Right forelimb (tissue), 1 donor: ENCODE measurements around the gene GFI1.
"Not testable (repeated sequence)": the region's sequence is repeated elsewhere in the genome, so short reads cannot be mapped to it uniquely, and the experiment has no call there.

Experiments
- DNase-seq: peaks from one replicate; pipeline ENCODE4 v3.0.0-alpha.2; 2018

Gene GFI1

DNA sequence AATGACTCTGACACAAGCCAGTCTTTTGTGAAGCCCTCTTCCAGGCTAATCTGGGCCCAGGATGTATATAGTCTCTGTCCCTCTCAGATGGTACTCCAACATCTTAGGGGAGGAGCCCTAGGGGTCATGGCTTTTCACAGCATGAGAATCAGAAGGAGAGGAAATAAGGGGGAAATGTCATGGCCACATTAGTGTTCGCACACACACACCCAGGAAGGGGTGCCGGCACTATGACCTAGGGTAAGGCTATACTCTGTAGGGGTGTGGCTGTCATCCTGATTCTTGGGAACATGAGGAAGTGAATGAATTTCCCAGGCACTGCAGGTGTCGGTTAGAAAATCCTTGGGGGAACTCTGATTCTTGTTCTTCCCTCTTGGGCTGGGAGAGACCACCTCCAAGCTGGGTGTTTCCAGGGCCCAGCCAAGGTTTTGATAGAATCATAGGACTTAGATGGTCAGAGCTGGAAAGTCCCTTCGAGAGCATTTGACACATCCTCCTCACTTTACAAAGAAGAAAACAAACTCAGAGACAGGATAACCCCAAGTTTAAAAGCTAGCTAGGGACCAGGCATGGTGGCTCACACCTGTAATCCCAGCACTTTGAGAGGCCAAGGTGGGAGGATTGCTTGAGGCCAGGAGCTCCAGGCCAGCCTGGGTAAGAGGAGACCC is 22.0 kb downstream of the GFI1 start:
- no peak for DNase-seq

DNA sequence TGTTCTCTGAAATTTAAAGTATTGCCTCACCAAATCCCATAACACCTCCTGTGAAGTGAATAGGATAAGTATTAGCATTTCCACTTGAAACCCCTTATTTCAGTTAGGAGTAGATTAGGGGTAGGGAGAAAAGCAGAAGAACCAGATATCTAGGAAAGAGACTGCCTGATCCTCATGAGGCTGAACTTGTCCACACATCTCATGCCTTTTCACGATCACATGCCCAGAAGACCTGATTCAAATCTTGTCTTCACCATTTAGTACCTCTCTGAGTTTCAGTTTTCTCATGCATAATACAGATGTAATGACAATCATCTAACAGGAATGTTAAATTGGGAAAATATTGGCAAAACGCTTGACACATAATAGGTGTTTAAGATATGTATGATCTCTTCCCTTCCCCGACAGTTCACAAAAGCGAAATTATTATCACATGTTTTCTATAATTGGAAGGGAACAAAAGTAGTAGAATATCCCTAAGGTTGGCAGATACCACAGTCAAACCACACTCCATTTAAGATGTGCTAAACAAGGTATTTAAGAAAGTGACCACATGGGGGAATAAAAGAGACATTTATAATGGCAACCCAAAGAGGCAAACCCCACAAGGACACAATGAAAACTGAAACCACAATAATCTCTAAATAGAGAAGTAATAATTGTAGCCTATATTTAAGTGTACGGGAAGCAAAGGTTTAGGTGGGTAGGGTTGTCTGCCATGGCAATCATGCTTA is 25.2 kb downstream of the GFI1 start:
- DNase-seq: no peak

DNA sequence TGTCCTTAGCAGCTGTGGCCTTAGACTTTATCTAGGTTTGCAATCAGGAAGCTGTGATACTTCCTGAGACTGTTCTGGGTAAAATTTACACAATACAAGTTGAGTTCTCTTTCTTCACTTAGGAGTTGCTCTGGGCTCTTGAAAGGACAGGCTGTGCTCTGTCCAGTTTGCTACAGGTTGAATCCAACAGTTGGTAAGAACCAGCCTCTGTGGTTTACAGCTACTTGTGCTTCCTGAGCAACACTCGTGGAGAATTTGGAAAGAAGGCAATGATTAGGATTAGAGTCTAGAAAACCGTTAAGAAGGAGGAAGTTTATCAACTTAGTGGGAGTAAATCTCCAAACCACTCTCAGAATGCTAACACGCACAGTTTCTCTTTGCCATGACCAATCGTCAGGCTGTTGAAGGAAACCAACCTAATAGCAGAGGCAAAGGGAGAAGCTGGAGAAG is 26.8 kb downstream of the GFI1 start:
- DNase-seq: no peak

DNA sequence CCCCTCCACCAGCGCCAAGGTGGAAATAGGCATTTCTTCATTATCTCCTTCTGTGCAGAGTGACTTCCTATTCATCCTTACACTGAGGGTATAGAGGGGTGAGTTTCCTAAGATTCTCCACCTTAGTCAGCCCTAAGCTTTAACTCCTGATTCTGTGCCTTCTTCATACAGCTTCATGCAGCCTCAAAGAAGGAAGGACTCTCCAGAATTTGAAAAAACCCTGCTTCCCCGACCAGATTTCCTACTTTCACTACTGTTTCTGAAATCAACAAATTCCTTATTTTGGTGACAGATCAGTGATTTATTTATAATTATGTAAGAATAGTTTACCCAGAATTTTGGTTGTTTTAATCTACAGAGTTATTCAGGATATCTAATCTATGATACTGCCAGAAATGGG is 28.6 kb downstream of the GFI1 start:
- no peak for DNase-seq

- DNase-seq: no peak
These were observed 38.7 kb downstream of the GFI1 start for GRCh38 chr1:92447976-92448375.

DNA sequence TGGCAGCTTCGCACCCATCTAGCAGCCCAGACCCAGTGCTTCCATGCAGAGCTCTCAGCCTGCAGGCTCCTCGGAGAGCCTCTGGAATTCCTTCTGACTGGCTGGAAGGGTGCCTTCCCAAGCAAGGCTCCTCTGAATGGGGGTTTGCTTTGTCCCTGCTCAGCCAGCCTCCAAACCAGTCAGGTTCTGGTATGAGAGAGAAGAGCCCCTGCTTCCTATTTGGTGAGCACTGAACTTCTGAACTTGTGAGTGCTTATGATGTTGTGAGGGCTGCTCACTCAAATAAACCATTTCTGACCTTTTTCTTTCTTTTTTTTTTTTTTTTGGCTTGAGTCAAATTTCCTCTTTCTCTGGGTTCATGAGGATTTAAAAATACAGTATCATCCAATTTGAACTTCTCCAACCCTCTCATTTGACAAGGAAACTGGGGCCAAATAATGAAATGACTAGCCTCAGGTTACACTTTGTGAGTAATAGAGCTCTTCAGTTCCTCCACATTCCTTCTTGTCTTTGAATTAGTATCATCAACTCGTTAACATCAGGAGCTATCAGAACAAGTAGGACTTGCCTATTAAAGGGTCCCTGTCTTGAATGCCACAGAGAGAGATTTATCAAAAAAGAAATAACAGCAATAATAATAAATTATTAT is 39.6 kb downstream of the GFI1 start:
- DNase-seq: no peak

DNA sequence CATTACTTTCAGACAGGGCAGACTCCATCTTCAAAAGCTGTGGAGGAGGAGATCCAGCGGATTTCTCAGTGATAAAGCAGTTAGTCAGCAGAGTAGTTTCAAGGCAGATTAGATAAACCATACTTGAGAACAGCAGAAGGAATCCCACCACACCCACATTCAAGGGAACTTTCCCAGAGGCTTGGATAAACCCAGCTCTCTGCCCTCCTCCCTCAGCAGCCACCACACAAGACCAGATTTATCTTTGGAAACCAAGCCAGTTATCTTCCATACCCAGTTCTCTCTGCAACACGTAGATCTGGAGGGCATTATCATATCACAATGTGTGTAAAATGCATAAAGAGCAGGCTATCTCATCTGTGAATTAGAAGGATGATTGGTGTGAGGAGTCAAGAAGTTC is 40.2 kb downstream of the GFI1 start:
- DNase-seq: no peak

DNA sequence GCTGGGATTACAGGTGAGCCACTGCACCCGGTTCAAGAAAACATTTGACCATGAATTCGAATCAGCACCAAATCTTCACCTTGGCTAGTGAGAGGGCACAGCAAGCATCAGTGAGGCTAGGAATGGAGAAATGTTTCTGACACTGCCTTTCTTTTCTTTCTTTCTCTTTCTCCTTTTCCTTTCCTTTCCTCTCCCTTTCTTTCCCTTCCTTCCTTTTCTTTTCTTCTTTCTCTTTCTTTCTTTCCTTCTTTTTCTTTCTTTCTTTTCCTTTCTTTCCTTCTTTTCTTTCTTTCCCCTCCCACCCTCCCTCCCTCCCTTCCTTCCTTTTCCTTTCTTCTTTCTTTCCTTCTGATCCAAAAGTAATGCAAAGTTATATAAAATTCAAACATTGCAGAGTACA is 40.9 kb downstream of the GFI1 start:
- no peak for DNase-seq

DNA sequence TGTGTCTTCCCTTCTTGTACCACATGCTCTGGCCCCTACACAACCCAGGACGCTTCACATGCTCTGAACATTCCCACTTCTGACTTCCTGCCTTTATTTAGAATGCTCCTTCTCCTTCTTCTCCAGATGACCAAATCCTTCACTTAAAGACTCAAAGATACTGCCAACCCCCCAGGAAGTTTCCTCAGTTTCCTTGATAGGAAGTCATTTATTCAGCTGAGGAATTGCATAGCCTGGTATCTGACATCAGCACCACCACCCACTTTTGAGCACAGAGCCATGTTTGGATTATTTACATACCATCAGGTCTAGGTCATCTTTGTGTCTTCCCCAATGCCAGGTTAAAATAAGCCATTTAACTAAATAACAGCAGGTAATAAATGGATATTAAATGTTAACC is 42.4 kb downstream of the GFI1 start:
- DNase-seq: no peak

- DNase-seq: no peak
These were observed 42.8 kb downstream of the GFI1 start for GRCh38 chr1:92443893-92444292.

DNA sequence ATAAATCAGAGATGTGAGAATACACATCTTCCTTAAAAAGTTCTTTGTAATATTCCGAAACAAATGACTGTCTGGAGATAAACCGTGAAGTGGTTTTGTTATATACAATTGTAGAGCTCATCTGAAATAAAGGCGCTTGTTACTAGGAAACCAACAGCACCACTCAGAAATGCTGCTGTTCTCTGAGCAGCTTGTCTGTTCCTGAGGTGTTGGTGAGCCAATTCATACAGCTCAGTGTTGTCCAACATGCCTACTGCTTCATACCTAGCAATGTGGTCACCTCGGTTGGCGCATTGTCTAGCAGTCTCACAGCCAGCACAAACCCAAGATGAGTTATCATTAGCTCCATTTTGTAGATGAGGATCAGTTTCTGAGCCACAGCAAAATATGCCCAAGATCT is 44.4 kb downstream of the GFI1 start:
- no peak for DNase-seq

DNA sequence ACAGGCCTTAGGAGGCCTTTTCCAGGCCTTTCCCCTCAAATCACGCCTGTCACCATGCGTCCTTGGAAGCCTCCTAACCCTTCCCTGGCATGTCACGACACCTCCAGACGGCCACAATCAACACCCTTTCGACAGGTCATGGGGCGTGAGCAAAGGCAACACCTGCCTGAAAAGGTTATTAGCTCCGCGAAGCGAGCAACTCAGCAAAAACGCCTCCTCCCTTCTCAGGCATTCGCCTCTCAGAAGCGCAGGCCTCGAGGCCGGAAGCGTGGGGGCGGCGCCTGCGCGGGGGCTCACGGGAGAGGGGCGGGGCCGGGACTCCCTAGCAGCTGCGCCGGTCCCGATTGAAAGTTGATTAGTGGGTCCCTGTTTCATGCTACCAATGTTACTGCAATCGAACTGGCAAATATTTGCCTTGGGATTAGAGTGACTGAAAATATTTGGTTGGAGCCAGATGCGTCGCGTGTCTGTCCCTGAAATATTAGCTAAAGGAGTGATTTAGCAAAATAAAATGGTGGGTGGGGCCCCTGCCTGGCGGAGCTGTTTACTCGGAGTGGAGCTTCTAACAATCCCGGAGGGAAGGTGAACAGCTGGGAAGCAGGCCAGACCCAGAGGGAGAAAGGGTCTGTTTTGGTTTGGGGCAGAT is 44.9 kb downstream of the GFI1 start:
- DNase-seq: no peak

GRCh38 chr1:92441316-92441696 is 45.4 kb downstream of the GFI1 start:
- no peak for DNase-seq

DNA sequence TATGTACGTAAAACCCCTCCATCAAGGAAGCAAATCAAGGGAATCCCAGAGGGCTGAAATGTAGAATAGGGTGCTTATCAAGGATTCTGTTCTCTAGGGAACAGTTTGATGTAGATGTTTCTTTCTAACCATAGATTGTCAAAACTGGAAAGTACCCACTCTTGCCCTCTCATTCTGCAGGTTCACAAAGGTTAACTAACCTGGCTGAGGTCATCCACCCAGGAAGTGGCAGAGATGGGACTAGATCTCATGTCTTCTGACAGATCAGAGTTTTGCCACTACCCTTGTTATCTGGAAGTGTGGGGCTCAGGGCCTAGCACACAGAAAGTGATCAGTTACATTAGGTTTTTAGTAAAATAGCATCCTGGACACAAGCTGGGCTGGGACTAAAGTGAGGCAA is 47.4 kb downstream of the GFI1 start:
- DNase-seq: no peak

DNA sequence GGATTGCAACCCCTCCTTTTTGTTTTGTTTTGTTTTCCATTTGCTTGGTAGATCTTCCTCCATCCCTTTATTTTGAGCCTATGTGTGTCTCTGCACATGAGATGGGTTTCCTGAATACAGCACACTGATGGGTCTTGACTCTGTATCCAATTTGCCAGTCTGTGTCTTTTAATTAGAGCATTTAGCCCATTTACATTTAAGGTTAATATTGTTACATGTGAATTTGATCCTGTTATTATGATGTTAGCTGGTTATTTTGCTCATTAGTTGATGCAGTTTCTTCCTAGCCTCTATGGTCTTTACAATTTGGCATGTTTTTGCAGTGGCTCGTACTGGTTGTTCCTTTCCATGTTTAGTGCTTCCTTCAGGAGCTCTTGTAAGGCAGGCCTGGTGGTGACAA is 52.2 kb downstream of the GFI1 start:
- DNase-seq: not testable (repeated sequence)

DNA sequence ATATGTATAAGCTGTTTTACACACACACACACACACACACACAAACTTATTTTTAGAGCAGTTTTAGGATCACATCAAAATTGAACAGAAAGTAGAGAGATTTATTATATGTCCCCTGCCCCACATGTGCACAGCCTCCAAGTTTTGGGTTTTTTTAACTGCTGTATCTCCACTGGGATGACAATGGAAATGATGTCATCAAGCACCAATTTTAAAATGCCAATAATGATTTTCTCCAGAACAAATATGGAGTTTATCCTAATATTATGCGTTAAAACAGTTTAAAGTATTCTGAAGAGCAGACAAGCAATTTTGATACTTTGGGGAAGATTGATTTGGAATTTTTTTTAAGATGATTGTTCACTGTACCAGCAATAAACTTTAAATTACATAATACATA is 56.7 kb downstream of the GFI1 start:
- no peak for DNase-seq

- no peak for DNase-seq
These were observed 61.1 kb downstream of the GFI1 start for GRCh38 chr1:92425617-92426016.
